Measurements from ENCODE around the gene DES.

- TF ChIP-seq CTCF (conservative IDR thresholded peaks at IDR 0.05 in 1 of 2, IDR thresholded peaks at IDR 0.05 in 1 of 2; ENCODE audit: extremely low read depth in 1 of 2, insufficient read depth in 1 of 2, low read depth in 1 of 2, low read length in 2 of 2) = no peak
- TF ChIP-seq EZH2 (IDR thresholded peaks at IDR 0.05; ENCODE audit: borderline replicate concordance, low read length) = no peak
Measured at GRCh38 chr2:219458996-219459395, 40.8 kb downstream of the DES start.

Measured in mammary epithelial cell (primary cell).